ENCODE results near the gene LAMTOR1.
"Not testable (repeated sequence)": the region's sequence is repeated elsewhere in the genome, so short reads cannot be mapped to it uniquely, and the experiment has no call there.

The LAMTOR1 gene

DNA sequence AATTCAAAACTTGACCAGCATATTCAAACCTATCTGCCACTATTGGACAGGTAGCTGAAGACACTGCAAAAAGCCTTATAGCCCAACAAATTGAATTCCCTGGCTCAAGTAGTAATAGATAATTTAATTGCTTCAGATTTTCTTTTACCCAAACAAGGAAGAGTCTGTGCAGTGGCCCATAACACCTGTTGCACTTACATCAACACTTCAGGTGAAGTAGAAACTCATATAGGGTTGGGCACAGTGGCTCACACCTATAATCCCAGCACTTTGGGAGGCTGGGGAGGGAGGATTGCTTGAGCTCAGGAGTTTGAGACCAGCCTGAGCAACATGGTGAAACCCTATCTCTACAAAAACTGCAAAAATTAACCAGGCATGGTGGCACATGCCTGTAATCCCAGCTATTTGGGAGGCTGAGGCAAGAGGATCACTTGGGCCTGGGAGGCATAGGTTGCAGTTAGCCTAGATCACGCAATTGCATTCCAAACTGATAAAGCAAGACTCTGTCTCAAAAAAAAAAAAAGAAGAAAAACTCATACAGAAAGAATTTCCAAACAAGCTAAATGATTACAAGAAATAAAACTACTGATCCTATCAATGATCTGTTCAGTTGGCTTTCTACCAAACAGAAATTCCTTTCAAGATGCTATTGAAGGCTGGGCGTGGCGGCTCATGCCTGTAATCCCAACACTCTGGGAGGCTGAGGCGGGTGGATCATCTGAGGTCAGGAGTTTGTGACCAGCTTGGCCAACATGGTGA, 41.9 kb upstream of the LAMTOR1 start:
- Histone ChIP-seq H3K27ac (ENCODE audit: low read depth, low read length) (no peak overlapping the region), H3K27me3 (ENCODE audit: low read length) (no peaks in the 10 kb centered on the region), H3K4me2 (ENCODE audit: low read depth, low read length, poor library complexity, severe bottlenecking) (no peak overlapping the region), H3F3A (ENCODE audit: insufficient read depth) (no peaks in the 10 kb centered on the region), H4K20me1 (ENCODE audit: low read depth, low read length) (no peaks in the 10 kb centered on the region), H3K36me3 (ENCODE audit: low read length) (no peaks in the 10 kb centered on the region), H3K9me2 (replicated peaks; ENCODE audit: insufficient read depth, low read length) (no peaks in the 10 kb centered on the region), H3K9me3 (ENCODE audit: insufficient read depth, low read length) (no peaks in the 10 kb centered on the region), H3K4me3 (ENCODE audit: insufficient read depth, low read length, poor library complexity, severe bottlenecking) (no peak overlapping the region), H3K9ac (ENCODE audit: low read length) (no peak overlapping the region), H3K79me2 (ENCODE audit: insufficient read depth, low read length) (no peaks in the 10 kb centered on the region), H2AFZ (ENCODE audit: low read depth, low read length, severe bottlenecking) (no peak overlapping the region)
- no peak for TF ChIP-seq EZH2phosphoT487 (conservative IDR thresholded peaks at IDR 0.05; ENCODE audit: low read length)
- TF ChIP-seq, protein P1, sequence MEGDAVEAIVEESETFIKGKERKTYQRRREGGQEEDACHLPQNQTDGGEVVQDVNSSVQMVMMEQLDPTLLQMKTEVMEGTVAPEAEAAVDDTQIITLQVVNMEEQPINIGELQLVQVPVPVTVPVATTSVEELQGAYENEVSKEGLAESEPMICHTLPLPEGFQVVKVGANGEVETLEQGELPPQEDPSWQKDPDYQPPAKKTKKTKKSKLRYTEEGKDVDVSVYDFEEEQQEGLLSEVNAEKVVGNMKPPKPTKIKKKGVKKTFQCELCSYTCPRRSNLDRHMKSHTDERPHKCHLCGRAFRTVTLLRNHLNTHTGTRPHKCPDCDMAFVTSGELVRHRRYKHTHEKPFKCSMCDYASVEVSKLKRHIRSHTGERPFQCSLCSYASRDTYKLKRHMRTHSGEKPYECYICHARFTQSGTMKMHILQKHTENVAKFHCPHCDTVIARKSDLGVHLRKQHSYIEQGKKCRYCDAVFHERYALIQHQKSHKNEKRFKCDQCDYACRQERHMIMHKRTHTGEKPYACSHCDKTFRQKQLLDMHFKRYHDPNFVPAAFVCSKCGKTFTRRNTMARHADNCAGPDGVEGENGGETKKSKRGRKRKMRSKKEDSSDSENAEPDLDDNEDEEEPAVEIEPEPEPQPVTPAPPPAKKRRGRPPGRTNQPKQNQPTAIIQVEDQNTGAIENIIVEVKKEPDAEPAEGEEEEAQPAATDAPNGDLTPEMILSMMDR (IDR thresholded peaks at IDR 0.05; ENCODE audit: insufficient read depth, low read length, poor library complexity, severe bottlenecking), result no peak

DNA sequence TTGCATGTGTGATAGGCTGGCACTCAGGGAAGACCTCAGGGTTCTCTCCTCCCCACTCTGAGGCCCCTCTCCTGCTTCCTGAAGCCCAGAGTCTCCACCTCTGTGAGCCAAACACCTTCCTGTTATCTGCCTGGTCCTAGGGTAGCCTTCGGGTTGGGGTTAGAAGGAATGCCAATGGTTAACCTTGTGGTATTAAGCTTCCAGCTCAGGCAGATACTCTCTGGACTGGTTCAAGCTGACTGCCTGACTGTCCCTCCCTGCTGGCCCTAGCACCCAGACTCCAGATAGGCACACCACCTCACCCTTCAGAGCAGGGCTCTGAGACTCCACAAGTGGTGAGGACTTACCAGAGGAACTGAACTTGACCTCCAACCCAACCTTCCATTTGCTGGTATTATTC, 39.4 kb upstream of the LAMTOR1 start:
- H3K79me2 ChIP-seq (ENCODE audit: insufficient read depth, low read length); H3K9ac ChIP-seq (ENCODE audit: low read length); H3K4me3 ChIP-seq (ENCODE audit: insufficient read depth, low read length, poor library complexity, severe bottlenecking); H3K27me3 ChIP-seq (ENCODE audit: low read length); H3K9me3 ChIP-seq (ENCODE audit: insufficient read depth, low read length); H3F3A ChIP-seq (ENCODE audit: insufficient read depth); H3K9me2 ChIP-seq (replicated peaks; ENCODE audit: insufficient read depth, low read length); H4K20me1 ChIP-seq (ENCODE audit: low read depth, low read length); H3K27ac ChIP-seq (ENCODE audit: low read depth, low read length); H3K4me2 ChIP-seq (ENCODE audit: low read depth, low read length, poor library complexity, severe bottlenecking); H2AFZ ChIP-seq (ENCODE audit: low read depth, low read length, severe bottlenecking); H3K36me3 ChIP-seq (ENCODE audit: low read length): not testable (repeated sequence)

GRCh38 chr11:72142086-72142485, 39.0 kb upstream of the LAMTOR1 start:
- H4K20me1 ChIP-seq (ENCODE audit: low read depth, low read length); H3K9me3 ChIP-seq (ENCODE audit: insufficient read depth, low read length); H3K9me2 ChIP-seq (replicated peaks; ENCODE audit: insufficient read depth, low read length); H3K9ac ChIP-seq (ENCODE audit: low read length); H3K27me3 ChIP-seq (ENCODE audit: low read length); H3K79me2 ChIP-seq (ENCODE audit: insufficient read depth, low read length); H3K27ac ChIP-seq (ENCODE audit: low read depth, low read length); H3K36me3 ChIP-seq (ENCODE audit: low read length); H3K4me3 ChIP-seq (ENCODE audit: insufficient read depth, low read length, poor library complexity, severe bottlenecking); H2AFZ ChIP-seq (ENCODE audit: low read depth, low read length, severe bottlenecking); H3K4me2 ChIP-seq (ENCODE audit: low read depth, low read length, poor library complexity, severe bottlenecking); H3F3A ChIP-seq (ENCODE audit: insufficient read depth): not testable (repeated sequence)

DNA sequence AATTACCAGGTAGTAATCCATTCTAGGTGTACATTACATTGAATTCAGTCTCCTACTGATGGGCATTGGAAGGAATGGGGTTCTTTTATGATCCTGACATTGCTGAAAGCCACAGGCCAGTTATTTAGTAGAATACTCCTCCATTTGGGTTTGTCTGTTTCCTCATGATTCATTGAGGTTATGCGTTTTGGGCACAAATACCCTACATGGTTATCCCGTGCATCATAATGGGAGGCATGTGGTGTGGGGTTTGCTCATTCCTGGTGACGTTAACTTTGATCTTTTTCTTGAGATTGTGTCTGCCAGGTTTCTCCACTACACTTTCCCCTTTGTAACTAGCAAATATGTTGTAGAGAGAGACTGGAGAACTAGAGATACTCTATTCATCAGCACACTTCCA, 38.0 kb upstream of the LAMTOR1 start:
- H4K20me1 ChIP-seq (ENCODE audit: low read depth, low read length), result no peaks in the 10 kb centered on the region
- H3K27ac ChIP-seq (ENCODE audit: low read depth, low read length), result no peak overlapping the region
- H2AFZ ChIP-seq (ENCODE audit: low read depth, low read length, severe bottlenecking), result no peak overlapping the region
- no peaks in the 10 kb centered on the region for H3K27me3 ChIP-seq (ENCODE audit: low read length)
- no peak overlapping the region for H3K4me2 ChIP-seq (ENCODE audit: low read depth, low read length, poor library complexity, severe bottlenecking)
- no peaks in the 10 kb centered on the region for H3K36me3 ChIP-seq (ENCODE audit: low read length)
- no peaks in the 10 kb centered on the region for H3K9me3 ChIP-seq (ENCODE audit: insufficient read depth, low read length)
- H3K9me2 ChIP-seq (replicated peaks; ENCODE audit: insufficient read depth, low read length), result no peaks in the 10 kb centered on the region
- no peaks in the 10 kb centered on the region for H3K79me2 ChIP-seq (ENCODE audit: insufficient read depth, low read length)
- TF ChIP-seq, protein P1 (IDR thresholded peaks at IDR 0.05; ENCODE audit: insufficient read depth, low read length, poor library complexity, severe bottlenecking), result no peak
- TF ChIP-seq EZH2phosphoT487 (conservative IDR thresholded peaks at IDR 0.05; ENCODE audit: low read length), result no peak
- H3F3A ChIP-seq (ENCODE audit: insufficient read depth), result no peaks in the 10 kb centered on the region
- no peak overlapping the region for H3K9ac ChIP-seq (ENCODE audit: low read length)
- no peak overlapping the region for H3K4me3 ChIP-seq (ENCODE audit: insufficient read depth, low read length, poor library complexity, severe bottlenecking)

All from SU-DHL-6 (cell line).